ENCODE results near the gene TRPC6.

DNA sequence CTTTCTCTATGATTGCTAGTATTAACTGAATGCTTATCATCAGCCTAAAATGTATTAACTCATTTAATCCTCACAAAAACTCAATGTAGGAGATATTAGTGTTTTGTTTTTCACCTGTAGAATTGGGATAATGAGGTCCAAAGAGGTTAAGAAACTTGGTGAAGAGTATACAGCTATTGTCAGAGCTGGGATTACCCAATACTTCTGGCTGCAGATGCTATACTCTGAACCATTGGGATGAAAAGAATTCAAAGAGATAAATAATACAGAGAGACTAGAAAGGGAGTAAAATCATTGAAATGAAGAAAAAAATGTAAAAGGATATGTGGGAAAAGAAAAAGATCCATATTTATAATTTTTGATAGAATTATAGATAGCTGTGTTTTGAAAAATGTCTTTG is 137.1 kb downstream of the TRPC6 start:
- TF ChIP-seq, protein P1, sequence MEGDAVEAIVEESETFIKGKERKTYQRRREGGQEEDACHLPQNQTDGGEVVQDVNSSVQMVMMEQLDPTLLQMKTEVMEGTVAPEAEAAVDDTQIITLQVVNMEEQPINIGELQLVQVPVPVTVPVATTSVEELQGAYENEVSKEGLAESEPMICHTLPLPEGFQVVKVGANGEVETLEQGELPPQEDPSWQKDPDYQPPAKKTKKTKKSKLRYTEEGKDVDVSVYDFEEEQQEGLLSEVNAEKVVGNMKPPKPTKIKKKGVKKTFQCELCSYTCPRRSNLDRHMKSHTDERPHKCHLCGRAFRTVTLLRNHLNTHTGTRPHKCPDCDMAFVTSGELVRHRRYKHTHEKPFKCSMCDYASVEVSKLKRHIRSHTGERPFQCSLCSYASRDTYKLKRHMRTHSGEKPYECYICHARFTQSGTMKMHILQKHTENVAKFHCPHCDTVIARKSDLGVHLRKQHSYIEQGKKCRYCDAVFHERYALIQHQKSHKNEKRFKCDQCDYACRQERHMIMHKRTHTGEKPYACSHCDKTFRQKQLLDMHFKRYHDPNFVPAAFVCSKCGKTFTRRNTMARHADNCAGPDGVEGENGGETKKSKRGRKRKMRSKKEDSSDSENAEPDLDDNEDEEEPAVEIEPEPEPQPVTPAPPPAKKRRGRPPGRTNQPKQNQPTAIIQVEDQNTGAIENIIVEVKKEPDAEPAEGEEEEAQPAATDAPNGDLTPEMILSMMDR (IDR thresholded peaks at IDR 0.05; ENCODE audit: low read length): no peak
- TF ChIP-seq EZH2 (IDR thresholded peaks at IDR 0.05; ENCODE audit: borderline replicate concordance, low read length): no peak

Measured in OCI-LY1 (cell line).